ENCODE results near the gene PLEKHM1.
"Not testable (repeated sequence)": the region's sequence is repeated elsewhere in the genome, so short reads cannot be mapped to it uniquely, and the experiment has no call there.

PLEKHM1 gene

GRCh38 chr17:45441526-45442310, 48.8 kb downstream of the PLEKHM1 start:
- no peak for DNase-seq (ENCODE audit: low read depth)

GRCh38 chr17:45440839-45441515, 49.5 kb downstream of the PLEKHM1 start:
- not testable (repeated sequence) for DNase-seq (ENCODE audit: low read depth)

GRCh38 chr17:45440161-45440778, 50.3 kb downstream of the PLEKHM1 start:
- peak; percentile 54 for DNase-seq (ENCODE audit: low read depth)

GRCh38 chr17:45438931-45439610, 51.5 kb downstream of the PLEKHM1 start:
- no peak for DNase-seq (ENCODE audit: low read depth)

- DNase-seq (ENCODE audit: low read depth): no peak
Observed at GRCh38 chr17:45437465-45438283, 52.8 kb downstream of the PLEKHM1 start.

DNA sequence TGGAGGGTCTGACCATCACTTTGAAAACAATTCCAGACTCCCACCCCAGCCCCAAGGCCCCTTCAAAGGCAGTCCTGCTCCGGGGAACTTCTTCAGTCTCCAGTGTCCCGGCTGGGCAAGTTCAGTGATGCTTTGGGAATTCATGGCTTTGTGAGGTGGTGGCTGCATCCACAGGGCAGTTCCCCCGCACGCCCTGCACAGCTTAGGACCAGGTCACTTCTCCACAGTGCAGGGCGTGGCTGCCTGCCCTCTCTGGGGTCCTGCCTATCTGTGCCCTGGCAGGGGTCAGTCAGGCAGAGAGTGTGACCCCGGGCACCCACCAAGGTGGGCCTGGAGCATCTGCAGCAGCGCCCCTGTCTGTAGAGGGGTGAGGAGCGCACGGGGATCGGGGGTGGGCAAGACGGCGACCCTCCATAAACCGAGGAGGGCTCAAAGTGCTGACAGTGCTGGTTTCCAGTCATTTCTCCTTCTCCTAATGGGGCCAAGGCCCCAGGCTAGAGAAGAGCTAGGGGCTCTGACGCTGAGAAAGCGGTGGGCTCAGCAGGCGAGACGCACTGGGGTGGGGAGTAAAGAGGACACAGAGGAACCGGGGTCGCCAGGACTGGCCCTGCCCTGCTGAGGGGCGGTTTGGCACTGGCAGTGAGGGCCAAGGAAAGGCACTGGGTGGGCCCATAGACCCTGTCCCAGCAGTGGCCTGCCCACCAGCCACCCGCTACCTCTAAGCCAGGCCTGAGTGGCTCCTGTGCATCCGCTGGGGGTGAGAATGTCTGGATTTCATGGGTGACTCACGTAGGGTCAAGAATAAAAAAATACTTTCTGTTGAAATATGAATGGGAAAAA, 53.7 kb downstream of the PLEKHM1 start:
- no peak for DNase-seq (ENCODE audit: low read depth)

DNA sequence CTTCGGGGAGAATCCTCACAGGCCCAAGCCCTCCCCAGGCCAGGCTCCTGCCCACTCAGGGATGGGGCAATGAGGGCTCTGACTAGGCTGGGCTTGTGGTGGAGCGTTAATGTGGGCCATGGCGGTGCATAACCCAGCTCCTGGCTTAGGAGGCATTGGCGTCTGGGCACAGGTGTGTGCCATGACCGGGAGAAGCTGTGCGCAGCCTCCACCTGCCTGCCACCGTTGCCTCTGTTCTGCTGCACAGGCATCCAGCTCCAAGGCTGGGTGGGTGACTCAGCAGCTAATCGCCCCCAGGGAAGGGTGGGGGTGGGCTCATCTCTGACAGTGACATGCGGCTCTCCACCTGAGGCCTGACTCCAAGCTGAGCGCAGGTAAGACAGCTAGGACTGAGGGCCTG, 54.4 kb downstream of the PLEKHM1 start:
- DNase-seq (ENCODE audit: low read depth): no peak

GRCh38 chr17:45435481-45435880, 55.0 kb downstream of the PLEKHM1 start:
- no peak for DNase-seq (ENCODE audit: low read depth)

DNA sequence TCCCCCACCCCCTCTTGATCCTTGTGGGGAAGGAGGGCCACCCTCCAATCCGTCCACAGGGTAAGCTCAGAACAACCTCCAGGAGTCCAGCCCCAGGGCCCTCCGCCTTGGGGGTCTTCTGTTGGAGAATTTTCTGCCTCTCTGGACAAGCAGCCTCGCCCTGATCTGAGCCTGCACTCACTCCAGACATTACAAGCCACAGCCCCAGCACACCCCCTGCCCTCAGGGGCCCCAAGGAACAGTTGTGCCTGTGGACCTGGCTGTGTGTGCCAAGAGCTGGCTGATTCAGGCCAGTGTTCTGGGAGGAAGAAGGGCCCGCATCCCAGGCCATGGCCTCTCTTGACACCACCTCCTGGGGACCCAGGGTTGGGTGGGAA, 57.4 kb downstream of the PLEKHM1 start:
- DNase-seq (ENCODE audit: low read depth): no peak

DNA sequence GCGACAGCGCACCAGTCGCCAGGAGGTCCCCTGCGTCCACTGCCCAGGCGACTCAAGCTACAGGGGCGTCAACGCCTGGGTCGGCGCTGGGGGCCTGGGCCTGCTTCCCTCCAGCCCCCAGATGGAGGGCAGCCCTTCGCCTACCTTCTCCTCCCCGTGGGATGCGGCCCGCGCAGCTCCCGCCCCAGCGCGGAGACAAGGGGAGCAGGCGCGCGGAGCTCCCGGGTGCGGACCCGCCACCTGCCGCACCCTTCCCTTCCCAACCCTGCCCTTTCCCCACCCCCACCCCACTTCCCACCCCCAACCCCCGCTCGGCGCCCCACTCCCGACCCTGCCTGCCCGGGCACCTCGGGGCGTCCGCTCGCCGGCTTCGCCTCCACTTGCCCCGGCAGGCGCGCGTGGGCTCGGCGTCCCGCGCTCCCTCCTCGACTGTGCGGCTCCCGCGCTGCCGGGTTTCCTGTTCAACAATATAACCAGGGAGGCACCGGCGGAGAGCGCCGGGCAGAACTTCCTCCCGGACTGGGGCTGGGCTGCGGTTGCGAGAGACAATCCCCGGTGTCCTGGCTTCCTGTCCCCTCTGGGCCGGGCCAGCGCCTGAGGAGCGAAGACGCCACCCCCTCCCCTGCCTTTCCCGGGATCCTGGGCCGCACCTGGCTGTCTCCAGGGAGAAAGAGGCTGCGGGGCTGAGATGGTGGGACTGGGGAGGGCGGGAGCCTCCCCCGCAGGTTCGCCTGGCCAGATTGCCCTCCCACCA, 57.9 kb downstream of the PLEKHM1 start, which contains the start of gene ARHGAP27:
TSS of gene ARHGAP27 (minus strand) at position 466 of the 754 bp plus-strand sequence. CDS start 2,591 bp downstream, outside the sequence.
- DNase-seq (ENCODE audit: low read depth): no peak

DNA sequence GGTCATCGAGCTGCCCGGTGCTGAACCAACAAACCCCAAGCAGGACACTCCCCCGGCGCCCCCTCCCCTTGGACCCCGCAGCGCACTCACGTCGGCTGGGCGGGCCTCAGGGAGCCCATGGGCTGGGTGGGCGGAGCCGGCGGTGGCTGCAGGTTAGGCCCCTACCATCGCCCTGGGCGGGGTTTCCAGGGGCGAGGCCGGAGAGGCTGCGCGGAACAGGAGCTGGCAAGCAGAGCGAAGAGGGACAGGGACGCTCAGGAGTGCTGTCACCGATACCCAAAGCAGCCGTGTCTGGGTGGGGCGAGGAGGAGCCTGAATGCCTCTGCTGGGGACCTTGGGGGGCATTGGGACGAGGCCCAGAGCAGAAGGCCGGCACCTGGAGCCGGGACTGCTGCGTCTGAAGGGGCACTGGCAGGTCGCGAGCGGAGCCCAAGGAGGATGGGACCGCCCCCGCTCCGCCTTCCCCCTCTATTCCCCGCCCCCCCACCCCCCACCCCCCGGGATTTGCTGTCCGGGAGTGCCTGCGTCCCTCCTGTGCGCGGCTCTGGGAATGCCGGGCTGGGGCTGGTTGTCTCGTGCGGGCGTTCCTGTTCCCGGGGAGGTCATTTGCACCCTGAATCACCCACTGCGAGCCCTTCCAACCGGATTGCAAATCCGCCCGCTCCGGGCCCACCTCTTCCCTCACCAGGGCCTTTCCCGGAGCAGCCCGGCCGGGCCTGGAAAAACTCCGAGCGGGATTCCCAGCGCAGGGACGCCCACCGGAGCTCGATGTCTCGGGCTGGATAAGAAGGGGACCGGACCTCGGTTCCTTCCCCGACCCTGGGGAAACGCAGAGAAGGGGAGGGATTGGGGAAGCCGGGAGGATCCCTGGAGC, 58.8 kb downstream of the PLEKHM1 start:
- DNase-seq (ENCODE audit: low read depth): no peak

DNA sequence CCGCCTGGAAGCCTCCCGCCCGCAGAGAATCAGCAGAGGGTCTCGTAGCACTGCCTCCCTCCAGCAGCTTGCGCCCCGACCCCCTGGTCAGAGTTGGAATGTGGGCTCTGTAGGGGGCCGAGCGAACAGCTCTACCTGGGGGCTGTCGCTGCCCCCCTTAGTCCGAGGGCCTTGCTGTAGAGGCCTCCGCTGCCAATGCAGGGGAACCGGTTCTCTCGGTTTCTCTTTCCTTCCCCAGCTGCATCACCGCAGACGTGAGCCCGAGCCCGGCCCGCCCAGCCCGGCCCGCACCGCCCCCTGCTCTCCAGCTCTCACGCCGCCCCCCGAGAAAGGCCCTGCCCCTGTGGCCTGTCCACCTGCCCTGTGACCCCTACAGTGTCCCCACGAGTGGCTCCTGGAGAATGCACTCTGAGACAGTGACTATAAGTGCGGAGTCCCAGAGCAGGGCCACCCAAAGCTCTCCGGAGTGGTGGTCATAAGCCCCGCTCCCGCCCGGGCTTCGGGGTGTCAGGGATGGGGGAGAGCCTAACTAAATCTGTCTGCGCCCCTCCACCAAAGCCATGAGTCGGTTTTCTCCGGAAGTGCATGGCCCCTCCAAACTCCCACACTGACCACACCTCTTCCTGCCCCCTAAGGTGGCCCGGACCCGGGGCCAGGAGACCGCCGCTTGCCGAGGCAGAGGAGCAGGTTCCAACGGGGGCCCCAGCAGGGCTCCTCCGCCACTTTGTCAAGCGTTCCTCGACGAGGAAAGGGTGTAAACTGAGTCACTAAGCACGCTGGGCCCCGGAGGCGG, 59.6 kb downstream of the PLEKHM1 start:
- DNase-seq (ENCODE audit: low read depth): no peak

GRCh38 chr17:45430006-45430737, 60.3 kb downstream of the PLEKHM1 start:
- no peak for DNase-seq (ENCODE audit: low read depth)

DNA sequence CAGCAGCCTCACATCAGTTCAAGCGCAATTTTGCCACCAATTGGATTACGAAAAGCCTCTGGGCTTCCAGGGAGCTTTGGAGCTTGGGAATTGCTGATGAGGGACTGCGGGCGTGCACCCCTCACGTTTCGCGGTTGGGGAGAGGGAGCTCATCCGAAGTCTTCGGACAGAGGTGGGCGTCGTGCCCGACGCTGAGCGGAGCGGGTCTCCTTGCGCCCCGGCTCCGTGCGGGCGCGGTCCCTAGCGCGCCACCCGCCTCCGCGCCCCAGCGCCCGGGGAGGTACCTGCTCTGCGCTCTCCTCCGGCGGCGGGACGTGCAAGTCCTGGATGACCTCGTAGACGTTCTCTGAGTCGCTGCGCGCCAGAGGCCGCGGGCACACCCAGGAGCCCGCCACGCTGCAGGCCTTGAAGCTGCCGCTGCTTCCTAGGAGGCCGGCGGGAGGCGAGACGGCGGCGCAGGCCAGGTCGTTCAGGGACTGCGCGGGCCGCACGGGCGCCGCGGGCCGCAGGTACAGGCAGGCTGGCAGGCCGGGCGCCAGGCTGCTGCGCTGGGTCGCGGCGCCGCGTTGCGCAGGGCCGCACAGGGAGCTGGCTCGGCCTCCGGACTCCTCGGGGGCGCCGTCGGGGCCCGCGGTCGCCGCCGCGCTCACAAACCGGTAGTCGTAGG, 61.0 kb downstream of the PLEKHM1 start:
- DNase-seq (ENCODE audit: low read depth): no peak

- DNase-seq (ENCODE audit: low read depth): no peak
Observed at GRCh38 chr17:45428931-45429338, 61.6 kb downstream of the PLEKHM1 start.

- peak; percentile 57 for DNase-seq (ENCODE audit: low read depth)
Observed at GRCh38 chr17:45428050-45428617, 62.4 kb downstream of the PLEKHM1 start.
